GM12878 (cell line): ENCODE measurements around the gene CTNNA2.

Source experiments
- EZH2 ChIP-seq: IDR thresholded peaks from 2 replicates; pipeline ENCODE4 v1.6.1; 2012; ENCODE audit warnings: low read depth, mild to moderate bottlenecking, control low read depth, inconsistent platforms, low read length, borderline replicate concordance; ENCODE audit not compliant: control insufficient read depth
- IKZF2 ChIP-seq, 2 experiments: fragments of 450-650 bp; IDR thresholded peaks; 2 replicates each; pipeline ENCODE4 v1.6.1; 2017; ENCODE audit warnings: mild to moderate bottlenecking in 2 of 2, moderate library complexity in 2 of 2
- MXI1 ChIP-seq: fragments of 150-350 bp; IDR thresholded peaks from 2 replicates; pipeline ENCODE4 v1.6.1; 2011; ENCODE audit warnings: low read depth, mild to moderate bottlenecking, inconsistent platforms, low read length, improper control_type of control experiment
- MYC ChIP-seq: IDR thresholded peaks from 2 replicates; pipeline ENCODE4 v1.6.1; 2011; ENCODE audit warnings: mild to moderate bottlenecking, low read length, moderate library complexity, inconsistent platforms; ENCODE audit not compliant: insufficient read depth, insufficient replicate concordance, insufficient read length, severe bottlenecking
- NFIC ChIP-seq: IDR thresholded peaks from 2 replicates; pipeline ENCODE4 v1.6.1; 2012; ENCODE audit warnings: low read depth, mild to moderate bottlenecking, inconsistent platforms, low read length, moderate library complexity
- POLR2AphosphoS5 ChIP-seq: IDR thresholded peaks from 2 replicates; pipeline ENCODE4 v1.6.1; 2011; ENCODE audit warnings: mild to moderate bottlenecking, low read length, inconsistent platforms
- STAT3 ChIP-seq: IDR thresholded peaks from 2 replicates; pipeline ENCODE4 v1.6.1; 2011; ENCODE audit warnings: low read depth, low read length, improper control_type of control experiment
- TAF1 ChIP-seq: IDR thresholded peaks from 2 replicates; pipeline ENCODE4 v1.6.1; 2011; ENCODE audit warnings: mild to moderate bottlenecking, low read depth, low read length, borderline replicate concordance
- ZNF207 ChIP-seq: fragments of 450-650 bp; IDR thresholded peaks from 2 replicates; pipeline ENCODE4 v1.6.1; 2014; ENCODE audit warnings: antibody characterized with exemption, mild to moderate bottlenecking, borderline replicate concordance
- TF ChIP-seq, protein P1 (sequence below), 3 experiments: IDR thresholded peaks in 2 of 3; conservative IDR thresholded peaks in 1 of 3; 2 replicates each; pipeline ENCODE4 v1.5.1; 2011; ENCODE audit warnings: low read depth in 3 of 3, low read length in 3 of 3, mild to moderate bottlenecking in 3 of 3, control low read depth in 2 of 3, moderate library complexity in 2 of 3, inconsistent platforms in 1 of 3, mixed read lengths in 1 of 3; ENCODE audit not compliant: control insufficient read depth in 2 of 3, insufficient read depth in 1 of 3; ENCODE audit errors: extremely low read depth in 1 of 3

GRCh38 chr2:80462654-80463053 is 949.8 kb downstream of the CTNNA2 start:
- TF ChIP-seq NFIC: no peak
- 0 out of 4 replicates have a peak, but pooled peaks of 1 of the 2 experiments have one; percentile 17 for TF ChIP-seq IKZF2 (IDR thresholded peaks at IDR 0.05)
- TF ChIP-seq MXI1: no peak
- no peak for TF ChIP-seq ZNF207
- no peak for TF ChIP-seq STAT3
- TF ChIP-seq MYC: no peak
- TF ChIP-seq, protein P1, sequence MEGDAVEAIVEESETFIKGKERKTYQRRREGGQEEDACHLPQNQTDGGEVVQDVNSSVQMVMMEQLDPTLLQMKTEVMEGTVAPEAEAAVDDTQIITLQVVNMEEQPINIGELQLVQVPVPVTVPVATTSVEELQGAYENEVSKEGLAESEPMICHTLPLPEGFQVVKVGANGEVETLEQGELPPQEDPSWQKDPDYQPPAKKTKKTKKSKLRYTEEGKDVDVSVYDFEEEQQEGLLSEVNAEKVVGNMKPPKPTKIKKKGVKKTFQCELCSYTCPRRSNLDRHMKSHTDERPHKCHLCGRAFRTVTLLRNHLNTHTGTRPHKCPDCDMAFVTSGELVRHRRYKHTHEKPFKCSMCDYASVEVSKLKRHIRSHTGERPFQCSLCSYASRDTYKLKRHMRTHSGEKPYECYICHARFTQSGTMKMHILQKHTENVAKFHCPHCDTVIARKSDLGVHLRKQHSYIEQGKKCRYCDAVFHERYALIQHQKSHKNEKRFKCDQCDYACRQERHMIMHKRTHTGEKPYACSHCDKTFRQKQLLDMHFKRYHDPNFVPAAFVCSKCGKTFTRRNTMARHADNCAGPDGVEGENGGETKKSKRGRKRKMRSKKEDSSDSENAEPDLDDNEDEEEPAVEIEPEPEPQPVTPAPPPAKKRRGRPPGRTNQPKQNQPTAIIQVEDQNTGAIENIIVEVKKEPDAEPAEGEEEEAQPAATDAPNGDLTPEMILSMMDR (IDR thresholded peaks at IDR 0.05 in 2 of 3, conservative IDR thresholded peaks at IDR 0.05 in 1 of 3; ENCODE audit: control insufficient read depth in 2 of 3, extremely low read depth in 1 of 3, insufficient read depth in 1 of 3, low read depth in 3 of 3, low read length in 3 of 3): no peak
- TF ChIP-seq POLR2AphosphoS5: no peak
- no peak for TF ChIP-seq EZH2
- no peak for TF ChIP-seq TAF1
